ENCODE measurements around the gene FGD6. TPM values are rescaled to one million over a fixed set of nuclear protein-coding genes. Genes with fewer than 3 reads are reported as not detected.
"Not testable (repeated sequence)": the region's sequence is repeated elsewhere in the genome, so short reads cannot be mapped to it uniquely, and the experiment has no call there.

The FGD6 gene
- total RNA-seq, 2 experiments from 2014 or later, result 0.45 to 0.71 TPM

DNA sequence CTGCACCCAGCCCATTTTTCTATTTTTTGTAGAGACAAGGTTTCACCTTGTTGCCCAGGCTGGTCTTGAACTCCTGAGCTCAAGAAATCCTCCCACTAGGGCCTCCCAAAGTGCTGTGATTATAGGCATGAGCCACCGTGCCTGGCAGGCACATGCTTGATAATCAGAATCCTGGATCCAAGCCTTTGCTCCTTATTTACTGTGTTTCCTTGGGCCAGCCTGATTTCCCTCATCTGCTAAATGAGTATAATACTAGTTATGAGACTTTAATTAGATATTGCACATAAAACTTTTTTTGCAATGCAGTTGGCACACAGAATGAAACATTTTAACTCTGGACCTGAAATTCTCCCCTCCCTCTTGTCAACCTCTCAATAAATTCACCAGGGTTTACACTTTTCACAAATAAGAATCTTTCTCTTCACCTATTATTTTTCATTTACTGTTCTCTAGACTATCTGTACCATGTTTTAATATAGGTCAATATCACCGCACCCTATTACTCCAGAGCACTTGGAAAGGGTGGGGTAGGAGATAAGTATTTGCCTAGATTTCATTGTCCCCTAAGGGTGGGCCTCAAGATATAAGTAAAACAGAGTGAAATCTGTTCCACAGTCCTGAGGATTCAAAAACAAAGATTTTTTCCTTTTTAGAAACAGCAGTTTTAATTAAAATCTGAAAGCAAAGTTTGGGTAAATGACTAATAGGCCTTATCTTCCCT lies 74.7 kb downstream of the FGD6 start:
- H3K27ac Mint-ChIP-seq, result no peak overlapping the region
- H3K27me3 Mint-ChIP-seq, result no peaks in the 10 kb centered on the region
- POLR2A ChIA-PET, result no interaction called here
- H3K9me3 Mint-ChIP-seq, result no peaks in the 10 kb centered on the region
- CTCF ChIA-PET, result no interaction called here
- no peaks in the 10 kb centered on the region for H3K36me3 Mint-ChIP-seq (ENCODE audit: low read depth)
- no peaks in the 10 kb centered on the region for H3K4me1 Mint-ChIP-seq
- DNase-seq, result no peak
- H3K4me3 Mint-ChIP-seq, result no peak overlapping the region

DNA sequence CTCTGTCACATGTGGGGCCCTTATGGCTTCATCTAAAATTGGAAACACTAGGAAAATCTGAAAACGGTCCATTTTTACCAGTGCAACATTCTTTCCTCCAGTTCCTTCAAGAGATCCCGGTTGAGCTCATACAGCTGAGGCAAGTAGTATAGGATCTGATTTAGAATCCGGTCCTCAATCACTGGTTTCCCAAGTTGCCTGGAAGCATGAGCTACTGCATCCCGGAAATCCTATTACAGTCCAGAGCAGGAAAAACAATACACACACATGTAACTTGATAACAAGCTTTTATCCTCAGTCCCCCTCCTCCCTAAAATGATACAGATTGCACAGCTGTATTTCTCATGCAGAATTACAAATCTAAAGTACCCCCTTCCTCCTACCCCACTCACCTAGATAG lies 76.0 kb downstream of the FGD6 start:
- ChIA-PET CTCF (no interaction called here), POLR2A (no interaction called here)
- DNase-seq, result no peak
- Mint-ChIP-seq H3K27ac (no peak overlapping the region), H3K4me1 (no peaks in the 10 kb centered on the region), H3K9me3 (no peaks in the 10 kb centered on the region), H3K4me3 (no peak overlapping the region), H3K27me3 (no peaks in the 10 kb centered on the region), H3K36me3 (ENCODE audit: low read depth) (no peaks in the 10 kb centered on the region)

DNA sequence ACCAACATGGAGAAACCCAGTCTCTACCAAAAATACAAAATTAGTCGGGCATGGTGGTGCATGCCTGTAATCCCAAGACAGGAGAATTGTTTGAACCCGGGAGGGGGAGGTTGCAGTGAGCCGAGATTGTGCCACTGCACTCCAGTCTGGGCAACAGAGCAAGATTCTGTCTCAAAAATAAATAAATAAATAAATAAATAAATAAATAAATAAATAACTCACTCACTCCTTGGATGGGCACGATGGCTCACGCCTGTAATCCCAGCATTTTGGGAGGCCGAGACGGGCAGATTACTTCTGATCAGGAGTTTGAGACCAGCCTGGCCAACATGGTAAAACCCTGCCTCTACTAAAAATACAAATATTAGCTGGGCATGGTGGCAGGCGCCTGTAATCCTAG lies 79.2 kb downstream of the FGD6 start:
- H3K27ac Mint-ChIP-seq; H3K36me3 Mint-ChIP-seq (ENCODE audit: low read depth); H3K4me3 Mint-ChIP-seq; H3K27me3 Mint-ChIP-seq; H3K4me1 Mint-ChIP-seq; H3K9me3 Mint-ChIP-seq; CTCF ChIA-PET; POLR2A ChIA-PET; DNase-seq: not testable (repeated sequence)

DNA sequence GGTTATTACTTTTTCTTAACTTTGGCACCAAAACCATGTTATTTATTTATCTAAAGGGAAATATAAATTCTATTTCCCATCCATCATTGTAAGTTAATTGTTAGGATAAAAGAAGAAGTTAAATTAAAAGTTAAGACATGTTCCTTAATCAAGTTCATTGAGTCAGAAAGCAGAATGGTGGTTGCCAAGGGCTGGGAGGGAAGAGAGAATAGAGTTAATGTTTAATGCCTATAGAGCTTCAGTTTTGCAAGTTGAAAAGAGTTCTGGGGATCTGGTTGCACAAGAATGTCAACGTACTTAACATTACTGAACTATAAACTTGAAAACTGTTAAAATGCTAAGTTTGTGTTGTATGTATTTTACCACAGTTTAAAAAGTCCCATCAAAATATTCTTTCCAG lies 80.7 kb downstream of the FGD6 start:
- H3K36me3 Mint-ChIP-seq (ENCODE audit: low read depth), result no peaks in the 10 kb centered on the region
- no peaks in the 10 kb centered on the region for H3K9me3 Mint-ChIP-seq
- ChIA-PET CTCF (interaction anchor here (0.6 kb wide), 1 partner anchor 278 kb away, joined by 3 read pairs; no protein-coding TSS in a partner anchor), POLR2A (no interaction called here)
- DNase-seq, result no peak
- H3K4me1 Mint-ChIP-seq, result no peaks in the 10 kb centered on the region
- H3K4me3 Mint-ChIP-seq, result no peak overlapping the region
- no peaks in the 10 kb centered on the region for H3K27me3 Mint-ChIP-seq
- H3K27ac Mint-ChIP-seq, result no peak overlapping the region

DNA sequence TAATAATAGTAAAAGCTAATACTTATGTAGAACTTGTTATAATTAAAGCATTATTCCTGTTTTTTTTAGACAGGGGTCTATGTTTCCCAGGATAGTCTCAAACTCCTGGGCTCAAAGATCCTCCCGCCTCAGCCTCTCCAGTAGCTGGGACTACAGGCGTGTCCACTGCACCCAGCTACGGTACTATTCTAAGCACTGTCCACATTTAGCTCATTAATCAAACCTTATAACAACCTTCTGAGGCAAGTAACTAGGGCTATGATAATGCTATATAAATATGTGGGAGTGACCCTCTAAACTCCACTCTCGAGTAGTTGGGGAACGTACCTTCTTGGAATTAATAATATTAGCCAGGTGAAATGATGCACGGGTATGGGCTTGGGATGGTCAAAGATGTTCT lies 83.2 kb downstream of the FGD6 start:
- Mint-ChIP-seq H3K4me1 (no peaks in the 10 kb centered on the region), H3K4me3 (no peak overlapping the region), H3K9me3 (no peaks in the 10 kb centered on the region), H3K27me3 (no peaks in the 10 kb centered on the region), H3K36me3 (ENCODE audit: low read depth) (no peaks in the 10 kb centered on the region), H3K27ac (no peak overlapping the region)
- ChIA-PET CTCF (interaction anchor here (1.2 kb wide), 2 partner anchors 400 to 864 kb away, joined by 3 to 4 read pairs; no protein-coding TSS in a partner anchor), POLR2A (no interaction called here)
- DNase-seq, result no peak

DNA sequence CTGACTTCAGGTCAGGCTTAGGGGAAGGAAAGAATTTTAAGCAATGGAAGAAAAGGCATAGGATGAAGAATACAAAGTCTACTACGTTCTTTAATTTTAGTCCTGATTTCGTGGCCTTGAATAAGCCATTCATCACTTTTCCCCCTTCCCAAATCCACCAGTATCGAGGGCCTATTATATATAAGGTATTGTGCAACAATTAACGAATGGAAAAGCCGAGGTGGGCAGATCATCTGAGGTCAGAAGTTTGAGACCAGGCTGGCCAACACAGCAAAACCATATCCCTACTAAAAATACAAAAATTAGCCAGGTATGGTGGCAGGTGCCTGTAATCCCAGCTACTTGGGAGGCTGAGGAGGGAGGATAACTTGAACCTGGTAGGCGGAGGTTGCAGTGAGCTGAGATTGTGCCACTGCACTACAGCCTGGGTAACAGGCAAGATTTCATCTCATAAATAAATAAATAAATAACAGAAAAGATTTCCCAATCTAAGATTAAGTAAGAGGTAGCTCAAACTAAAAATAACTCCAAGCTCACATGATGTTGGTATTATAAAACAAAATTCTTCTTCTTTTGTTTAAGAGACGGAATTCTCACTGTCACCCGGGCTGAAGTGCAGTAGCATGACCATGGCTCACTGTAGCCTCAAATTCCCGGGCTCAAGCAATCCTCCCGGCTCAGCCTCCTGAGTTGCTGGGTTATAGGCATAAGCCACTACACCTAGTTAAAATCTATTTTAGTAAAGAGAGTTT lies 85.5 kb downstream of the FGD6 start:
- no peaks in the 10 kb centered on the region for H3K36me3 Mint-ChIP-seq (ENCODE audit: low read depth)
- no peak for DNase-seq
- no peaks in the 10 kb centered on the region for H3K9me3 Mint-ChIP-seq
- H3K4me3 Mint-ChIP-seq, result no peak overlapping the region
- ChIA-PET CTCF (no interaction called here), POLR2A (no interaction called here)
- no peak overlapping the region for H3K27ac Mint-ChIP-seq
- no peaks in the 10 kb centered on the region for H3K27me3 Mint-ChIP-seq
- H3K4me1 Mint-ChIP-seq, result no peaks in the 10 kb centered on the region

DNA sequence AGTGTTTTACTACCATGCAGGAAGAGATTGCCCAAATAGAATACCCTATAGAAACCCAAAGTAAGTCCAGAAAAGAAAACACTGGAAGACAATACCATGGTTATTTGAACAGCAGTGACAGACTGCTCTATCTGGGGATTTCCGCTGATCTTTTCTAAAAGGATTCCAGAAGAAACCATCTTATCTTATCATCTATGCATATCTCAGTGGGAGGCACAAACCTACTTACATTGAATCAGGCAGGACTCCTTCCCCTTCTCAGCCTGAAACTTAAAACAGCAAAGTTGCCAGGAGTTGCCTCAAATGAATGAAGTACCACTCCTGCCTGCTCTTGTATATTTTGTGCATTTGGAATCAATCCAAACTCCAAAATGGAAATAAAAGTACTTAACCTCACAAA lies 87.2 kb downstream of the FGD6 start:
- no peaks in the 10 kb centered on the region for H3K36me3 Mint-ChIP-seq (ENCODE audit: low read depth)
- CTCF ChIA-PET, result no interaction called here

DNA sequence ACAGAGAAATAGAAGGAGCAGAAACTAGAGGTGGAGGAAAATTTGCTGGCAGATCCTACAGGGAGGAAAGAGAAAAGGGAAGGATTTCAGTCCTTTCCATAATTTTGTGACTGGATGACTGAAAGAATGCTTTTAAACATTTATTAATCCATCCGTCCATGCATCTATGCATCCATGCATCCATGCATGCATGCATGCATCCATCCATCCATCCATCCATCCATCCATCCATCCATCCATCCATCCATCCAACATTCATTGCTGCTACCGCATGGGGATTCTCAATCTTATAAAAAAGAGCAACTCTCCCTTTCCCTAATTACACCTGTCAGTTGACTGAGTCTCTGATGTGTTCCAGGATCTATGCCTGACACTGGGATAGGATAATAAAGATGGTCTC lies 88.2 kb downstream of the FGD6 start:
- CTCF ChIA-PET, result no interaction called here
- Mint-ChIP-seq H3K4me1 (no peaks in the 10 kb centered on the region), H3K4me3 (no peak overlapping the region), H3K27me3 (no peaks in the 10 kb centered on the region), H3K36me3 (ENCODE audit: low read depth) (no peaks in the 10 kb centered on the region), H3K9me3 (no peaks in the 10 kb centered on the region), H3K27ac (no peak overlapping the region)
- DNase-seq, result no peak
- POLR2A ChIA-PET, result no interaction called here

More for the DNA sequence above, 87.2 kb downstream of the FGD6 start:
- Mint-ChIP-seq H3K4me3 (no peak overlapping the region), H3K27me3 (no peaks in the 10 kb centered on the region), H3K4me1 (no peaks in the 10 kb centered on the region), H3K9me3 (no peaks in the 10 kb centered on the region), H3K27ac (no peak overlapping the region)
- POLR2A ChIA-PET, result no interaction called here
- no peak for DNase-seq

DNA sequence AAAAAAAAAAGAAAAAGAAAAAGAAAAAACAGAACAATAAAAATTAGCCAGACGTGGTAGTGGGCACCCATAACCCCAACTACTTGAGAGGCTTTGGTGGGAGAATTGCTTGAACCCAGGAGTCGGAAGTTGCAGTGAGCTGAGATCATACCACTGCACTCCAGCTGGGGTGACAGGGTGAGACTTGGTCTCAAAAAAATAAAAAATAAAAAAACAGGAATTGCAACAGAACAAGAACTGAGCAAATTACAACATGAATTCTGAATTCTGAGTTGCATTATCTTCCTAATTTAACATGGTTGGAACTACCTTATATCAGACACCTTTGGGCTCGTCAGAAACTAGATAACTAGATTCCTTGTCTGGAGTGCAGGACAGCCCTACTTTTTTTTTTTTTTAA lies 90.5 kb downstream of the FGD6 start:
- H3K27me3 Mint-ChIP-seq, result no peaks in the 10 kb centered on the region

DNA sequence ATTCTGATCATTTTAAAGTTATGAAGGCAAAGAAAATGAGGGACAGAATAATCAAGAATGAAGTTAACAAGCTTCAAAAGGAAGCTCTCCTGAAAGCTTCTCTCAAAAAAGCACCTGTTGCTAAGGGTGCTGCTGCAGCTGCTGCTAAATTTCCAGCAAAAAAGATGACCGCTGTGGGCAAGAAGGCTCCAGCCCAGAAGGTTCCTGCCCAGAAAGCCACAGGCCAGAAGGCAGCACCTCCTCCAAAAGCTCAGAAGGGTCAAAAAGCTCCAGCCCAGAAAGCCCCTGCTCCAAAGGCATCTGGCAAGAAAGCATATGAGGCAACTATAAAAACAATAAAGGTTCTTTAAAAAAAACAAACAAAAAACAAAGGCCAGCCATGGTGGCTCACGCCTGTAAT lies 91.2 kb downstream of the FGD6 start:
- no peak overlapping the region for H3K4me3 Mint-ChIP-seq
- POLR2A ChIA-PET, result no interaction called here
- CTCF ChIA-PET, result interaction anchor here (0.6 to 1.7 kb wide), 2 partner anchors 124 to 408 kb away, joined by 5 read pairs; no protein-coding TSS in a partner anchor
- H3K36me3 Mint-ChIP-seq (ENCODE audit: low read depth), result no peaks in the 10 kb centered on the region
- no peak for DNase-seq
- no peaks in the 10 kb centered on the region for H3K27me3 Mint-ChIP-seq
- H3K27ac Mint-ChIP-seq, result no peak overlapping the region
- no peaks in the 10 kb centered on the region for H3K4me1 Mint-ChIP-seq
- no peaks in the 10 kb centered on the region for H3K9me3 Mint-ChIP-seq

More for the DNA sequence above, 90.5 kb downstream of the FGD6 start:
- H3K4me3 Mint-ChIP-seq, result no peak overlapping the region
- no peaks in the 10 kb centered on the region for H3K36me3 Mint-ChIP-seq (ENCODE audit: low read depth)
- ChIA-PET CTCF (interaction anchor here (0.6 to 1.7 kb wide), 2 partner anchors 124 to 408 kb away, joined by 5 read pairs; no protein-coding TSS in a partner anchor), POLR2A (no interaction called here)
- DNase-seq, result no peak
- H3K9me3 Mint-ChIP-seq, result no peaks in the 10 kb centered on the region
- no peak overlapping the region for H3K27ac Mint-ChIP-seq
- H3K4me1 Mint-ChIP-seq, result no peaks in the 10 kb centered on the region

DNA sequence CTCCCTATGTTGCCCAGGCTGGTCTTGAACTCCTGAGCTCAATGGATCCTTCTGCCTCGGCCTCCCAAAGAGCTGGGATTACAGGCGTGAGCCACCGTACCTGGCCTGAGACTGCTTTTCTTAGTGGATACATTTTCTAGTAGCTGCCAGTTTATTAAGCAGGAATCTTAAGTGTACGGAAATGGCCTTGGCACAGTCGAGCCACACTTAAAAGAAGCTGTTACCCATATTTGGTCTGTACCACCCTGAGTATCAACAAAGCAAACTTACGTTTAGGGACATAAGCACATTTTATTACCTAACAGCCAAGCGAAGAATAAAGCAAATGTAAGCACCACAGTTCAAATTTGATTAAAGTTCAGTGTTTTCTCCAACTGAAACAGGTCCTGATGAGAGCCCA lies 93.2 kb downstream of the FGD6 start:
- Mint-ChIP-seq H3K36me3 (ENCODE audit: low read depth) (no peaks in the 10 kb centered on the region), H3K27ac (no peak overlapping the region), H3K9me3 (no peaks in the 10 kb centered on the region), H3K27me3 (no peaks in the 10 kb centered on the region), H3K4me3 (no peak overlapping the region), H3K4me1 (no peaks in the 10 kb centered on the region)
- DNase-seq, result no peak
- POLR2A ChIA-PET, result no interaction called here
- CTCF ChIA-PET, result no interaction called here

DNA sequence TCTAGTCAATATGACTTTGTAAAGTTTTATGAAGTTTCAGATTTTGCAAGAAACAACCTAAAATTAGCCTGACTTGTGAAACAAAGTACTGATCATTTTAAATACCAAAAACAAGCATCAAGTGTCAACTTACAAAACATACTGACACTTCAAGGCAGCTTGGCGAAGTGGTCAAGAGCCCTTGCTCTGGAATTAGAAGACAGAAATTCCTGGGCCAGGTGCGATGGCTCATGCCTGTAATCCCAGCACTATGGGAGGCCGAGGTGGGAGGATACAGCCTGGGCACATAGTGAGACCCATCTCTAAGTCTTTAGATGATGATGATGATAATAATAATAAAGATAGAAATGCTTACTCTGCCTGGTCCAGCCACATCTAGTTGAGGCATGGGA lies 98.5 kb downstream of the FGD6 start:
- Mint-ChIP-seq H3K27me3 (no peaks in the 10 kb centered on the region), H3K4me1 (peaks cover 12% of the 10 kb centered on the region), H3K4me3 (no peak overlapping the region), H3K9me3 (no peaks in the 10 kb centered on the region), H3K36me3 (ENCODE audit: low read depth) (no peaks in the 10 kb centered on the region), H3K27ac (no peak overlapping the region)
- POLR2A ChIA-PET, result interaction anchor here (1.2 kb wide), 1 partner anchor 416 kb away, joined by 3 read pairs; no protein-coding TSS in a partner anchor
- CTCF ChIA-PET, result interaction anchor here (1.1 to 1.3 kb wide), 3 partner anchors 99 to 416 kb away, joined by 3 to 6 read pairs (median 3); partner anchors contain the start of genes FGD6, METAP2 and VEZT
- no peak for DNase-seq

DNA sequence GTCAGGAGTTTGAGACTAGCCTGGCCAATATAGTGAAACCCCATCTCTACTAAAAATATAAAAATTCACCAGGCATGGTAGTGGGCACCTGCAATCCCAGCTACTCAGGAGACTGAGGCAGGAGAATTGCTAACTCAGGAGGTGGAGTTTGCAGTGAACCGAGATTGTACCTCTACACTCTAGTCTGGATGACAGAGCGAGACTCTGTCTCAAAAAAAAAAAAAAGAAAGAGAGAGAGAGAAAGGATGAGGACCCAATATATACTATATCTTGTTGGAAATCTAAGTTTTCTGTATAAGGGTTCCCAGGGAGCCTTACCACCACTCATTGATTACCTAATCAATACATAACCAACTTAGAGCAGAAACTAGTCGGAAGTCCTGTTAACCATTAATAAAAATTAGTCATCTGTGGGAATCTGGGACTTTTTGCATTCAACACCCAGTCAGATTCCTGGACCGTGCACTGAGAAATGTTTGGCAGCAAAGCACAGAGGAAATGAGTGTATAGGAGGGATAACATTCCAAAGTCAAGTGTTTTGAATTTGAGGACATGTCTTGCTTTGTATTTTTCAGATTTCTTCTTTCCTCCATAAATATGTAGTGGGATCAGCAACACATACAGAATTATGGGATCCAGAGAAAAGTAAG lies 99.0 kb downstream of the FGD6 start:
- CTCF ChIA-PET, result interaction anchor here (1.1 to 3.2 kb wide), 4 partner anchors 12 to 415 kb away, joined by 3 to 70 read pairs (median 4); no protein-coding TSS in a partner anchor
- no peaks in the 10 kb centered on the region for H3K9me3 Mint-ChIP-seq
- no peak overlapping the region for H3K4me3 Mint-ChIP-seq
- H3K4me1 Mint-ChIP-seq, result peaks cover 12% of the 10 kb centered on the region
- H3K36me3 Mint-ChIP-seq (ENCODE audit: low read depth), result no peaks in the 10 kb centered on the region
- POLR2A ChIA-PET, result no interaction called here
- no peak for DNase-seq
- no peaks in the 10 kb centered on the region for H3K27me3 Mint-ChIP-seq
- H3K27ac Mint-ChIP-seq, result no peak overlapping the region
